Measurements from ENCODE around the gene VAMP4.

DNA sequence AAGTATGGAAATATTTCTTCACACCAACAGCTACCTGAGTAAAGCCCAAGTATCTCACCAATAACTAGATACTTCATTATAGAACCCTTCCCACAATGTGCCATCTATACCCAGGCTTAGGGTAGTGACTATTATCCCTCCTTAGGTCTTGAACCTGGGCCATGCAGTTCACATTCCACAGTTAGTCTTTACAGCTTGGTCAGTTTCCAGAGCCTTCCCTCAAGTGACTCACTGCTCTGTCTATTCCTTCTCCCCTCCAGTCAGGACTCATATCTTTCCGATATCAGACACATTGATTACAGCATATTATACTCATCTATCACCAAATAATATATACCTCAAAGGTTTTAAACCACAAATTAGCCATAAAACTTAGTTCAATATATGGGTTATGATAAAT is 23.6 kb downstream of the VAMP4 start:
- TF ChIP-seq POLR2A (IDR thresholded peaks at IDR 0.05) = no peak
- TF ChIP-seq CTCF (IDR thresholded peaks at IDR 0.05) = no peak
